Tibial nerve (tissue), 4 donors: Measurements from ENCODE around the gene CXXC5.

Source experiments
- CTCF ChIP-seq, 5 experiments: fragments of 200-600 bp in 3 of 5; fragments of 450-650 bp in 2 of 5; sonication (generic) in 3 of 5; IDR thresholded peaks; one replicate each; pipeline ENCODE4 v1.5.1; 2016 to 2019; ENCODE audit warnings: antibody characterized with exemption in 5 of 5, mild to moderate bottlenecking in 3 of 5, moderate library complexity in 2 of 5
- EP300 ChIP-seq, 2 donors: sonication (generic); formaldehyde crosslinking; IDR thresholded peaks; one replicate each; pipeline ENCODE4 v1.6.1; 2017; ENCODE audit warnings: antibody characterized with exemption in 2 of 2, mild to moderate bottlenecking in 1 of 2
- POLR2A ChIP-seq, 2 donors: fragments of 450-650 bp; IDR thresholded peaks; one replicate each; pipeline ENCODE4 v1.6.1; 2017; ENCODE audit warnings: antibody characterized with exemption in 2 of 2, mild to moderate bottlenecking in 2 of 2, moderate library complexity in 2 of 2

- TF ChIP-seq POLR2A (IDR thresholded peaks at IDR 0.05) (no peak), CTCF (IDR thresholded peaks at IDR 0.05) (no peak), EP300 (IDR thresholded peaks at IDR 0.05) (no peak)
Observed at GRCh38 chr5:139644001-139644456, 4.1 kb upstream of the CXXC5 start.
